HG02571 (cell line): ENCODE results near the gene RAB2B.

Experiments used
- ATAC-seq: cut with Tn5 transposase; IDR thresholded peaks from one replicate; pipeline ENCODE4 v1.9.1; 2021; ENCODE audit warnings: mild to moderate bottlenecking, moderate library complexity; ENCODE audit not compliant: unreplicated experiment

The RAB2B gene

DNA sequence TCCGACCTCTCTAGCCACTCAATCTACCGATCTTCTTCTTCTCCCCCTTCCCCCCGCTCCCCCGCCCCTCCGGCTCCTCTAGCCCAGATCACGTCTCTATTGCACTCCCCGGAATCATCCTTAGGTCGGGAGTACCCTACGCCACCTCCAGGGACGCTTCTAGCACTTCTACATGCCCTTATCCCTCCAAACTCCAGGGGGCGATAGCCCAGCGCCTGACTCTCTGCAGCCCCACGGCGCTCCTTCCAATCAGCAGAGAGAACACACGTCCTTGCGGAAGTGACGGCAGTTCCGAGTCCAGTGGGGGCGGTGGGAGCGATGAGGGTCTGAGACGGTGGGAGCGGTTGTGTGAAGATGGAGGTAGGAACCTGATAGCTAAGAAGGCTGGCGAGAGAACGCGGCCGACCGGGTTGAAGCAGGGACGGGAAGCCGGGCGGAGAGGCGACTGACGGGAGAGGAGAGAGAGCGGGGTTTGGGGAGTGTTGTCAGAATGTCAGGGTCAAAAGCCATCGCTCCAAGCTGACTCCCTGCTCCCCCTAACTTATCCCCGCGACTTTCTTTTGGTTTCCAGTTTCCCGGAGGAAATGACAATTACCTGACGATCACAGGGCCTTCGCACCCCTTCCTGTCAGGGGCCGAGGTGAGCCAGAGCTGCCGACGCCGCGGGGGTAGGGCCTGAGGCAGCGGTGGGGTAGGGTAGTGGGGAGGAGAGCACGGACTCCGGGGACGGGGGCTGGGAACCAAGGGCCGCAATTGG, at the start of gene RAB2B, which contains the start of gene TOX4:
TSS of gene RAB2B (minus strand) at position 35 of the 757 bp plus-strand sequence. CDS start 87 bp downstream, outside the sequence.
TSS of gene TOX4 (plus strand) at position 271 of the 757 bp plus-strand sequence. CDS start at position 355, 84 bp downstream.
- ATAC-seq: peak; percentile 99

DNA sequence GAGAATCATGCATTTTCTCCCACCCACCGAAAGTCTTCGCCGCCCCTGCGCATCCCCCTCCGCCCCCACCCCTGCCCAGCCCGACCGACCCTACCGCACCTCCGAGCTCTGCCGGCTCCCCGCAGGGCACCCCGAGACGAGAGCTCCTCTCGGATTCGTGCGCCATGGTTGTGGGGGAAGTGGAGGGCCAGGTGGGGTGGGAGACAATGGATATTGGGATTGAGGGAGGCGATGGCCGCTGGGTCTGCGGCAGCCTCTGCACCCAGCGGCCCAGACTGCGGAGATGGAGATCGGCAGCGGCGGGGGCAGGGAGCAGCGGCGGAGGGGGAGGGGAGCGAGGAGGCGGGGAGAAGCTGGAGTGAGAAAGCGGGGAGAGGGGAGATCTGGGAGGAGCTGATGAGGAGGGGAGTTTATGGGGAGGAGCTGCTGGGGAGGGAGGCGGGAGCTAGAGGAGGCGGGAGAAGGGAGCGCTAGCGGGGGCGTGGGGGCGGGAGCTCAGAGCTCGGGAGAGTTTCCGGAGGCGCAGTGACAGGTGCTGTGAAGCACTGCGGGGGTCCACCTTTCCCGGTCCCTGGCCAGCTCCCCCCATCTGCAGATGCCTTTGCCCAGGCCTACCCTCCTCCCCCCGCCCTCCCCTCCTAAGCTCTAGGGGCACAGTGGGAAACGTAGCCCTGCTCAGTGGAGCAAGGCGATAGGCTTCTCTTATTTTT, 49.4 kb upstream of the RAB2B start, which contains the start of gene SALL2:
TSS of gene SALL2 (minus strand) at position 385 of the 710 bp plus-strand sequence. CDS start at position 166, 219 bp downstream.
- ATAC-seq: no peak

DNA sequence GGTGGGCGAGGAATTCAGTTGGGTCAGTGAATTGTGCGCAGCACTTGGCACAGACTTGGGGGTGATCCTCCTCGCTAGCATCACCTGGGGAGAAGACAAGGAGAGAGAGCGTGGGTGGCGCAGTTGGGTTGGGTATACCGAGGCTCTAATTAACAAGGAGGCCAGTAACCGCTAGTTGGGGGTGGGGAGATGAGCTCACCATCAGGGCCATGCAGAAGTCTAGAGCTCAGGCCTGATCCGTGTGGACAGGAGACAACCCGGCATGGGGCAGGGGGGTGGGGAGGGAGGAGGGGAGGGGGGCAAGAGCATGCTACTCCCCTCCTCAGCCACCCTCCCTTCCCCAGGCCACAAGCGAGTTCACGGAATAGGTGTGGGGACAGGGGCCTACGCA, 48.8 kb upstream of the RAB2B start:
- ATAC-seq: no peak

DNA sequence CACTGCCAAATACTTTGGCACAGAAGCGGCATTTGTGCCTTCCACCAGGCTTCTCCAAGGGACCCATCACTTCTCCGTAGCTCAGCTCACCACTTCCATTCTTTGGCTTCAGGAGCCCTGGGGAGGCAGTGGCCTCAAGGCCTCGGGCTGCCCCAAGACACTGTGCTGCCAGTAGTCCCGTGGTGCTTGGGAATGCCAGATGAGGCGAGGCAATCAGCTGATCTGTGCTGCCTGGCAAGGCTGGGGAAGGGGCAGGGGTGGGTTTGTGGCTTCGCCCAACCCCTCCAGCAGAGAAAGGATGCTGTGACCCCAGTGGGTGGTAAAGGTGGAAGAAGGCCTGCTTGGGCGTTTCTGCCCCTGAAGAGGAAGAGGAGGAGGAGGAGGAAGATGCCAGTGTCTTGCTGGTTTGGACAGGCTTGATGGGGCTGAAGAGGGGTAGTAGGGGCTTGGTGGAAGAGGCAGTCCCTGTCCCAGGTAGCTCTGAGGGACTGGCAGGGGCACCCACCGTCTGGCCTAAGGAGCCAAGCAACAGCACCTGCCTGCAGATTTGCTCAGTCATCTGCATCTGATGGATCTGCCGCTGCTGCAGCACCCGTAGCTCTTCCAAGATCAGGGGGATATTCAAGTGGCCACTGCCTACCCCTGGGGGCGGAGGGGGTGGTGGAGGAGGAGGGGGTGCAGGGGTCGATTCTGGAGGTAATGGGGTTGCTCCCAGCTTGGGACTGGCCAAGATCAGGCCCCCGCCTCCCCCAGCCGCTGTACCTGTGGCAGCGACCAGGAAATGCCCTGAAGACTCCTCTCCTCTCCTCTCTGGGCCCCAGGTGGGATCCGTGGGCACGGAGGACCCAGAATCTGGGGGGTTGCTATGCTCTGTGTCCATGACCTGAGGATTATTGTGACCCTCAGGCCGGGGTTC, 48.1 kb upstream of the RAB2B start:
- ATAC-seq: no peak

DNA sequence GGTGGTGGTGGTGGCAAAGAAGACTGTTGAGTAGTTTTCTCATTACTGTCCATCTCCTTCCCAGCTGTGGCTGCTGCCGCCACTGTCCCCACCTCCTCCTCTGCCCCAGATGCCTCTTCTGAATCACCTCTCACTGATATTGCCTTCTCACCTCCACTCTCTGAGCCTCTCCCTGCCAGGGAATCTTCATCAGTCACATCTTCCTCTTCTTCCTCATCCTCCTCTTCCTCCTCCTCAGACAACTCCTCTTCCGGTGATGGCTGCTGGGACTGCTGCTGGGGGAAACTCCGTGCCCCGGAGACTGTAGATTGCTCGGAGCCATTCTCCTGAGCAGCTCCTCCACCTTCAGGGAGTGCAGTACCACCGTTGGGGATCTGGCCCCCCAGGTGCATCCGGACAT, 46.4 kb upstream of the RAB2B start:
- no peak for ATAC-seq

DNA sequence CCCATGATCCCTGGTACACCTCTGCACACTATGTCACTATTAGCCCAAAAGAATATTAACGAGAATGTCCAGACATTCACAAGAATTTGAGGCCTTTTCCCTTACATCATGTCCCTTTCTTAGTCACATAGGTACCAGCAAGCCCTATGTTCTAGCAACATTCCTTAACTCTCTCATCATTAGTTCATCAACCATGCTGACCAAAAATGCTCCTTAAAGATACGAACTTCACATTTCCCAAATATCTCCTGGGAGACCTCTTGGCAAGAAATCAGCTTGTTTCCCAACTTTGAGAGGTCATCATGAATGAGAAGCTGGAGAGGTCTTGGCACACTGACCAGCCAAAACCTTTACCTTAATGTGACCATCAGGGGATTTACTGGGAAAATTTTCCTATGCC, 44.7 kb upstream of the RAB2B start:
- ATAC-seq: no peak

DNA sequence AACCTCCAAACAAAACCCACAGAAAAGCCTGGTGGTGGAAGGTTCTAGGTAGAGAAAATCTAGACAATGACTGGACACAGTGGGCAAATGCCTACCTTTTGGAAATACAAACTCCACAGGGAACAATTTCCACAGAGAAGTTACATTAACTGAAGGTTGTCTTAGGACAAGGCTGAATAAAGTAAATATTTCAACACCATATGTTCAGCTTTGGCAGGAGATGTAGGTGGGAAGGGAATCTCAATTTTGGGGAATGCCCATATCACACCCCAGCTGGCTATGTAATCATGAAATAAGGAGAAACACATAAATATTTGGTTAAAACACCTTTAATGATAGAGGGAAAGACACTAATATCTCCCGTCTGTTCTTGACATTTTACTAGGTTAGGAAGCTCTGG, 44.0 kb upstream of the RAB2B start:
- ATAC-seq: no peak

DNA sequence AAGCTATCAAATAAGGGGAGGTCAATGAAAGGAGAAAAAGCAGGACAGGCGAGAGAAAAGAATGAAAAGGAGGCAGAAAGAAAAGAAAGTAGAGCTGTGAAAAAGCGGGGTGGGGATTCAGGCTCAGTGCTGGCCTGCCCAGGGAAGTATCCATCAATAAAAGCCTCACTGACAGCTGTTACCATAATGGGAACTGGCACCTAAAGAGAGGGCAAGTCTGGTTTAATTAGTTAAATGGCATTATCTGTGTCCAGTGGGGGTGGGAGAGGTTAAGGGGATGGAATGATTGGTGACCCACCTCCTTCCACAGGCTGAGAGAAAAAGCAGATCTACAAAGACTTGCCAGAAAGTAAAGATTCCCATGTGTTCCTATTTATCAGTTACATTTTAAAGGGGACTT, 42.0 kb upstream of the RAB2B start:
- no peak for ATAC-seq

DNA sequence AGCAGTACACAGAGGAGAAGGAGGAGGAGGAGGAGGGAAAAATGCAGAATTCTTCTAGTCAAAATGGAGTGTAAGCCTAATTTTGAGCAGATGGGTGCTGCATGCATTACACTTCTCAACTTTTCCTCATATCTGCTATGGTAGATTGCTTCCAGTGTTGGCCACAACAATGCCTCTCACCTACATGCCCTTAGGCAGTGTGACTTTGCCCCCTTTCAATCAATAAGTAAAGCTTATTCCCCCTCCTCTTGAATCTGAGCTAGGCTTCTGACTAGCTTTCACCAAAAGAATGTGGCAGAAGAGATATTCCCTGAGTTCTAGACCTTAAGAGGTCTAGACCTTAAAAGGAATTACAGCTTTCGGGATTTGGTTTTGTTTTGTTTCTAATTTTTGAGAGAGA, 37.6 kb upstream of the RAB2B start:
- no peak for ATAC-seq

DNA sequence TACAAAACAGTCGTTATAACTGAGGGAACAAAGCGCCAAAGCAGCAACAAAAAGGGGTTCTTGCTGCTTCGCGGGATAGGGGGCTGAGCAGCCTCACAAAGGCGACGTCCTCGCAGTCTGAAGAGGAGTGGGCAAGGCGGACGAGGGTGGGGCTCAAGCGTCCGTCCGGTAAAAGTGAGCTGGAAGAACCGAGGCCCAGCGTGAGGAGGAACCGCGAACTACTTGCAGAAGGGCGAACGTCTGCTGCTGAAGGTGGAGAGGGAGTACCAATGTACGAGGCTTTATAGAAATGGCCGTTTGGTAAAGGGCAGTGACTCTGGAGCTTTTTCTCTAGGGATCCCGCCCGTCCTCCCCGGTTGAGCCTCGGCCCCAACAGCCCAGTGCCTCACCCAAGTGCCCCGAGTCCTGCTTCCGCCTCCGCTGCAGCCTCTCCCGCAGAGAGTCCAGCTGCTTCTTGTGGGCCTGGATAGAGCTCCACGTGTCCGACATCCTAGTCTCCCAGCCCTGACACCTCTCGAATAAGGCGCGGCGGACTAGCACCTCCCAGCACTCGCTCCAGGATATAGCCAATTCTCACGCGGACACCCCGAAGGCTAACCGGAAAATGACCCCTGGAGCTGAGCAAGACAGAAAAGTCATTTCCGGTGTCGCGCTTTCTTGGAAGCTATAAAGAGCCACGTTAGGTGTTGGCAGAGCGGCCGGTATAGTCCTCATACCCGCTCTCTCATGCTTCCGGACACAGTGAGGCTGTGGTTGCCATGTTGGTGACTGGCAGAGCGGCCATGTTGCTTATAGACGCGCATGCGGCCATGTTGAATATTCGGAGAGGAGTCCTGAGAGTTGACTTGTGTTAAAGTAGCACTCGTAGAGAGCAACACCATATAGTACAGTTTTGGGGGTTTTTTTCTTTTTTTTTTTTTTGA, 34.2 kb upstream of the RAB2B start, which contains the start of gene METTL3:
TSS of gene METTL3 (minus strand) at position 606 of the 923 bp plus-strand sequence. CDS start at position 489, 117 bp downstream.
- ATAC-seq: peak; percentile 98

DNA sequence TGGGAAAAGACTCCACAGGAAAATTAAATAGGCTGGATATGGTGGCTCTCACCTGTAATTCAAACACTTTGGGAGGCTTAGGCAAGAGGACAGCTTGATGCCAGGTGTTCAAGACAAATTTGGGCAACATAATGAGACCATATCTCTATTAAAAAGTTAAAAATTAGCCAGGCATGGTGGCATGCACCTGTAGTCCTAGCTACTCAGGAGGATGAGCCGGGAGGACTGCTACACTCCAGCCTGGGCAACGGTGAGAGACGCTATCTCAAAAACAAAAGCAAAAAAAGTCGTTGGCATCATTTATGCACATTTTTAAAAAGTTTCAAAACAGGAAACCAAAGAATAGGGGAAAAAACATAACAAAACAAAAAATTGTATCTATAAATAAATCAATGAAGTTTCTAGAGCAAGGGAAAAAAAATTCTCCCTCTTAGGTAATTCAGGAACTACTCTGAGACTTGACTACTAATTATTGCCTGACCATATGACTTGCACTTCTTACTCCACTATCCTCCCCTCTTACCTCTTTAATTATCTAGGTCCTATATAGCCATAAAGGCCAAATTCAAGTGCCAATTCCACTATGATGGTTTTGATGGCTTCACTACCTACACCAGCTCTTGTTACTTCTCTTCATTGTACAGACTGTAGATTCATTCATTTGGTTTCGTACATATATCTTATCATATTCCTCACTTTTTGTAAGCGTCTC, 32.8 kb upstream of the RAB2B start:
- ATAC-seq: no peak

DNA sequence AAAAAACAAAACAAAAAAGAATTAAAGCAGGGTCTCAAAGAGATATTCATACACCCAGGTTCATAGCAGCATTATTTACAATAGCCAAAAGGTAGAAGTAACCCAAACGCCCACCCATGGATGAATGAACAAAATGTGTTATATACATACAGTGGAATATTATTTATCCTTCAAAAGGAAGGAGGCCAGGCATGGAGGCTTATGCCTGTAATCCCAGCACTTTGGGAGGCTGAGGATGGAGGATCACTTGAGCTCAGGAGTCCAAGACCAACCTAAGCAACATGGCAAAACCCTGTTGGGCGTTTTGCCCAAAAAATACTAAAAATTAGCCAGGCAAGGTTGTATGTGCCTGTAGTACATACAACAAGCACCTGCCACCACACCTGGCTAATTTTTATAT, 29.8 kb upstream of the RAB2B start:
- ATAC-seq: no peak

DNA sequence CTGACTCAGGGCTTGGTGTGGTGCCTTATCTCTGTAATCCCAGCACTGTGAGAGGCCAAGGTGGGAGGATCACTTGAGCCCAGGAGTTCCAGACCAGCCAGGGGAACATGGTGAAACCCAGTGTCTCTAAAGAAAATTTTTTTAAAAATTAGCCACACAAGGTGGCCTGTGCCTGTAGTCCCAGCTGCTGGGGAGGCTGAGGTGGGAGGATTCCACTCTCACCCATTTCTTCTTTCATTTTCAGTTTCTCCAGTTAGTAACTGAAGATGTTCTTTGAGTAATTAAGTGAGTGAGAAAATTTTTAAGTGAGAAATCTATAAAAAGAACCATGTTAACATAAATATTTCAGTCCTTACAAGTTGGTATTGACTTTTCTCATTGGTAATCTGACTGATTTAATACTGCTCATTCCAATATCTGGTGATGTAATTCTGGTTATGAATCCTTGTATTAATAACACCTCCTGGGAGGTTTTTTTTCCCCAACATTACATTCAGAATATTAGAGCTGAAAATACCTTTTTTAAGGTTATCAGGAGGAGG, 28.3 kb upstream of the RAB2B start:
- peak; percentile 80 for ATAC-seq

DNA sequence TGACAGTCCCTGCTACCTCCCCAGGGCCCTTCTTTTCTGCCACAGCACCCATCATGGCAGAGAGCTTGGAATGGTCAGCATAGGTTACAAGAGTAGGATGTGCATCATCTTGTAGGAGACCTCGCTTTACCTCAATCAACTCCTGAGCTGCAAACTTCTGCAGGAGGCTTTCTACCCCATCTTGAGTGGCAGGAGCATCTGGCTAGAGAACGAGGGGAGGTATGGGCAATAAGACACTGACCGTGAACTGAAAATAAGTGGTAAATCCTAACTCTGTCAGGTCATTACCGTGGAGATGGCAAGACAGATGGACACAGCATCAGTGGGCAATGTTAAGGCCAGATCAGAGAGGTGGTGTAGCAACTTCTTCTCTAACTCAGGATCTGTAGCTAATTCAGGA, 26.6 kb upstream of the RAB2B start:
- no peak for ATAC-seq

DNA sequence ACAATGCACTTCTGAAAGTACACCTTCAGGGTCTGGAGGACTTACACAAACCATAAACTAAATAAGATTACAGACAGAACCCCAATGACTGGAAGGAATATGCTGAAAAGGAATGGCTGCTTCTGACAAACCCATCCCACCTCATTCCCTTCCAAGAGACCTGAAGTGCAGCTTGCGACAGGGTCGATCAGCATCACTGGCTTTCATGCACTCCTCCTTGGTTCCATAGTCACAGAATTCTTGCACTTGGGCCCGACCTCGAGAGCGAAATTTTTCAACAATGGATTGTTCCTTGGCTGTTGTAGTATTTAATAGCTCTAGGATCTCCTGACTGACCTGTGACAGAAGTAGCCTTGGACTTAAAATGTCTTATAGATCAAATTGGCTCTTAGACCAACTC, 24.8 kb upstream of the RAB2B start:
- ATAC-seq: no peak

DNA sequence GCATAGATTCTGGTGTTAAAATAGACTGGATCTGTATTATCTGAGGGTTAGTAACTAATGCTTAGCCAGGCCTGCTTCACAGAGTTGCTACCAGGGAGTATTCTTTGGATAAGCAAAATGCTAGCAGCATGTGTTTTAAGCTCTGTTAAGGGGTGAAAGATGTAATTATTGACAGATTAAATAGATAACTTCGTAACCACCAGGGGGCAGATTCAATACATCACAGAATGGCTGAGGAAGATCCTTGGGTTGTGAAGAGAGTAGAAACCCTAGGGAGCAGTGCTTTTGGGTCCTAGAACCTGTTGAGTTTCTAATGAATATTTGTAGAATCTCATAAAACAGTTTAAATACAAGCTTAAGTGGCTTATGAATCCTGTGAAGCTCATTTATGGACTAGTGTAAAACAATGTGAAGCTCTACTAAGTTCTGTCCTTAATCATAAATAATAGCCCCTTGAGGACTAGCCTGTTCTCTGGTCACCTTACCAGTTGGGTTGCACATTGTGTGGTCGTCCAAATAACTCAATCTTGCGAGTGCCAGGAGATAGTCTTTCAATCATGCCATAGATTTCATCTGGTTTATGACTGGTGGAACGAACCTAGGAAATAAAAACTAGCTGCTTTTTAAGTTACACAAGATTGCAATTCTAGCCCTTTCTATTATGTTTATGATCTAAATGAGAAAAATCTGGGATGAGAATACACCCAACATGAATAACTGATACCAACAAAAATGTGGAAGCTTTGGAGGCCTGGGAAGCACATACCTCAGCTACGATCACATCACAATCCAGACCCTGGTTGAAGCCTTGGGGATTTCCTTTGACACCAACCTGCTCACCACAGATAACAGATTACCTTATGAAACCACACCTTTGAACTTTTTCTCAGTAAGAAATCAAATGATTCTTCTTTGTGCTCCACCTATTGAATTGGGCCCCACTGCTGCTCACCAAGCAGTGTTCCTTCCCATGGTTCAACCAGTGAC, 22.1 kb upstream of the RAB2B start:
- ATAC-seq: no peak

DNA sequence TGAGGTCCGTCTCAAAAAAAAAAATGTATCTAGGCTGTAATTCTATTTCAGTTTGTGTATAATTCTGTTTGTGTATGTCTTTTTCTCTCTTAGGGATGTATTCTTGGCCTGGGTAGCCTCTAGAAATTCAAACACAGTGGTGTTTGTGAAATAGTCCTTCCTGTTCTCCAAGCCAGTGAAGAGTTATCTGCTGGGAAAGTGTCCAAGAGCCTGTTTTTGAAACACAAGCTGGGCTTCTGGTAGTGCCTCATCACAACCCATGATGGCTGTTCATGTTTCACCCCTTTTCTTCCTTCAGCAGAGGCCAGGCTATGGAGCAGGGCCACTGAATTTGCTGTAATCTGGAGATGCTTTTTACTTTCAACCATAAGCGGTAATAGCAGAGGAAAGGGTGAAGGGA, 19.7 kb upstream of the RAB2B start:
- no peak for ATAC-seq
